Coronary artery (tissue), 2 donors: ENCODE results near the gene THY1.
A peak's percentile ranks its signal among the peaks of the same experiment; 100 is the strongest.
"Not testable (repeated sequence)": the region's sequence is repeated elsewhere in the genome, so short reads cannot be mapped to it uniquely, and the experiment has no call there.

ENCODE experiments used
- DNase-seq: peaks from one replicate; pipeline ENCODE4 v3.0.0-alpha.2; 2017; ENCODE audit warnings: low spot score
- H3K27ac ChIP-seq, 2 donors: fragments of 200-600 bp; sonication (generic); one replicate each; pipeline ENCODE4 v1.5.1; 2016 to 2019
- H3K4me3 ChIP-seq: fragments of 200-600 bp; sonication (generic); 2 replicates; pipeline ENCODE4 v1.5.1; 2016; ENCODE audit warnings: mild to moderate bottlenecking, moderate library complexity
- TF ChIP-seq, protein P1 (sequence below): fragments of 200-600 bp; sonication (generic); IDR thresholded peaks from one replicate; pipeline ENCODE4 v1.5.1; 2019; ENCODE audit warnings: antibody characterized with exemption

The THY1 gene

GRCh38 chr11:119400860-119401259, 22.1 kb downstream of the THY1 start:
- no peak for DNase-seq
- Histone ChIP-seq H3K4me3 (no peak overlapping the region), H3K27ac (no peak overlapping the region)
- TF ChIP-seq, protein P1, sequence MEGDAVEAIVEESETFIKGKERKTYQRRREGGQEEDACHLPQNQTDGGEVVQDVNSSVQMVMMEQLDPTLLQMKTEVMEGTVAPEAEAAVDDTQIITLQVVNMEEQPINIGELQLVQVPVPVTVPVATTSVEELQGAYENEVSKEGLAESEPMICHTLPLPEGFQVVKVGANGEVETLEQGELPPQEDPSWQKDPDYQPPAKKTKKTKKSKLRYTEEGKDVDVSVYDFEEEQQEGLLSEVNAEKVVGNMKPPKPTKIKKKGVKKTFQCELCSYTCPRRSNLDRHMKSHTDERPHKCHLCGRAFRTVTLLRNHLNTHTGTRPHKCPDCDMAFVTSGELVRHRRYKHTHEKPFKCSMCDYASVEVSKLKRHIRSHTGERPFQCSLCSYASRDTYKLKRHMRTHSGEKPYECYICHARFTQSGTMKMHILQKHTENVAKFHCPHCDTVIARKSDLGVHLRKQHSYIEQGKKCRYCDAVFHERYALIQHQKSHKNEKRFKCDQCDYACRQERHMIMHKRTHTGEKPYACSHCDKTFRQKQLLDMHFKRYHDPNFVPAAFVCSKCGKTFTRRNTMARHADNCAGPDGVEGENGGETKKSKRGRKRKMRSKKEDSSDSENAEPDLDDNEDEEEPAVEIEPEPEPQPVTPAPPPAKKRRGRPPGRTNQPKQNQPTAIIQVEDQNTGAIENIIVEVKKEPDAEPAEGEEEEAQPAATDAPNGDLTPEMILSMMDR: no peak

GRCh38 chr11:119397740-119398139, 25.2 kb downstream of the THY1 start:
- no peak overlapping the region for H3K27ac ChIP-seq
- DNase-seq: no peak
- TF ChIP-seq, protein P1: no peak
- H3K4me3 ChIP-seq: no peak overlapping the region

DNA sequence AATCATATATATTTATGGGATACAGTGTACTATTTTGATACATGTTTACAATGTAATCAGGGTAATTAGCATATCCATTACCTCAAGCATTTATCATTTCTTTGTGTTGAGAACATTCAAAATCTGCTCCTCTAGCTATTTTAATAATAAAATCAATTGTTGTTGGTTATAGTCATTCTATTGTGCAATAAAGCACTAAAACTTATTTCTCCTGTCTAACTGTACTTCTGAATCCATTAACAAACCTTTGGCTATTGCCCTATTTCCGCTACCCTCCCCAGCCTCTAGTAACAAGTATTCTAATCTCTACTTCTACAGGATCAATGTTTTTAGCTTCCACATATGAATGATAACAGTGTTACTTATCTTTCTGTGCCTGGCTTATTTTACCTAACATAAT, 26.1 kb downstream of the THY1 start:
- H3K4me3 ChIP-seq: no peak overlapping the region
- DNase-seq: no peak
- TF ChIP-seq, protein P1: no peak
- H3K27ac ChIP-seq: no peak overlapping the region

DNA sequence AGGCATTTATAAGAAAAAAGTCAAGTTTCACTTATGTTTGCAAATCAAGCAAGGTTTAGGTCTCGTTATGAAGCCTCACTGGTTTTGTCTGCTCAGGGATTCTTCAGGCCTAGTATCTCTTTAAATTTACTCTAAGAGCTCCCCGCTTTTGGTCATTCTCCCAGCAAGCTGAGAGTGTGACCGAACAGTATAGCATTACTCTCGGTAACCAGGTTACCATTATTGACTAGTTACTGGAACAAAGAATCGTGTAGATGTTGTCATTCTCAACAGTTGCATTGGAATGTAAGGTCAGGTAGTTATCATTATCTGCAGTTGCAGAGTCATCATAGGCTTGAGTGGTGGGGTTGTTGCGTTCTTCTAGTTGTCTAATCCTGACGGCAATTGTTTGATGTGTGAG, 31.7 kb downstream of the THY1 start:
- no peak for DNase-seq
- TF ChIP-seq, protein P1: no peak
- no peak overlapping the region for H3K27ac ChIP-seq

DNA sequence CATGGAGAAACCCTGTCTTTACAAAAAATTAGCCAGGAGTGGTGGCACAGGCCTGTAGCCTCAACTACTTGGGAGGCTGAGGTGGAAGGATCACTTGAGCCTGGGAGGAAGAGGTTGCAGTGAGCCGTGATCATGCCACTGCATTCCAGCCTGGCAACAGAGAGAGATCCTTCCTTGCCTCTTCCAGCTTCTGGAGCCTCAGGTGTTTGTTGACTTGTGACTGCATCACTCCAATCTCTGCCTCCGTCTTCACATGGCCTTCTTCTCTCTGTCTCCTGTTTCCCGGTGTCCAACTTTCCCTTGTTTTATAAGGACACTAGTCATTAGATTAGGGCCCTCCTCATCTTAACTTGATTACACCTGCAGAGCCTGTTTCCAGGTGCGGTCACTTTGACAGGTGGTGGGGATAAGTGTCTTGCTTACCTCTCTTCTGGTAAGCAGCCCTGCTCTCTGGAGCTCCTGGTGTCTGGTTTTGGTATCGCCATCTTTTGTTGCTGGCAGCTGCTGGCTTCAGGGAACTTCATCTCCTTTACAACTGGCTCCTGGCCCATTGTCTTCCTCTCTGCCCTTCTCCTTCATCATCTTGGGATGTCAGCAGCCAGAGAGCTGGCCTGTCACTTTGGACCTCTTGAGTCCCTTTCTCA, 33.2 kb downstream of the THY1 start:
- TF ChIP-seq, protein P1: no peak
- no peak overlapping the region for H3K27ac ChIP-seq

More for the DNA sequence above, 31.7 kb downstream of the THY1 start:
- no peak overlapping the region for H3K4me3 ChIP-seq

DNA sequence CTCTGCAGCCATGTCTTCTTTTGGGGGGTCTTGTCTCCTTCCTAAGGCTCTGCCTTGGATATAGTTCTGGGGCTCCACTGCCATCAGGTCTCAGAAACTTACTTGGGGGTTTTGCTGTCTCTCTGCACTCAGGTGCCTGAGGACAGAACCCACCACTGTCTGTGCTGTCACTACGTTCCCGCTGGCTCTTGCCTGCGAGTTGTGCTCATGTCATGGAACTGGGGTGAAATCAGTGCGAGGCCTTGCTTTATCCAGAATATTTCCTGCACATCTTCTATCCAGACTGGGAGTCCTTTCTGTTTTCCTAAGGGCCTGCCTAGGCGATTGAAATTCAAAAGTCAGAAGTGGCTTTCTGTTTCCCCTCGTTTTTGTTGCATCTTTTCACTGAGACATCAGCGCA, 34.9 kb downstream of the THY1 start:
- H3K4me3 ChIP-seq: no peak overlapping the region
- no peak overlapping the region for H3K27ac ChIP-seq
- TF ChIP-seq, protein P1: no peak
- no peak for DNase-seq

More for the DNA sequence above, 33.2 kb downstream of the THY1 start:
- H3K4me3 ChIP-seq: no peak overlapping the region
- DNase-seq: no peak

GRCh38 chr11:119384332-119384731, 38.6 kb downstream of the THY1 start:
- TF ChIP-seq, protein P1: no peak
- Histone ChIP-seq H3K27ac (no peak overlapping the region), H3K4me3 (no peak overlapping the region)
- no peak for DNase-seq

- peak overlapping the region; percentile 73 for H3K4me3 ChIP-seq
- DNase-seq, H3K27ac ChIP-seq: not testable (repeated sequence)
Measured at GRCh38 chr11:119382513-119382912, 40.5 kb downstream of the THY1 start.
